ENCODE results near the gene TXNRD1. TPM values are rescaled to one million over a fixed set of nuclear protein-coding genes. Genes with fewer than 3 reads are reported as not detected.
"Not testable (repeated sequence)": the region's sequence is repeated elsewhere in the genome, so short reads cannot be mapped to it uniquely, and the experiment has no call there.

Gene TXNRD1
- total RNA-seq, 2 experiments from 2014 or later: 89.0 to 89.5 TPM

- ATAC-seq (ENCODE audit: low read depth) (no peak), DNase-seq (no peak)
- H3K36me3 Mint-ChIP-seq: peaks cover 2% of the 10 kb centered on the region
- H3K9me3 Mint-ChIP-seq: no peaks in the 10 kb centered on the region
- peak overlapping the region; percentile 100 for H3K27ac Mint-ChIP-seq
- POLR2A ChIA-PET: interaction anchor here (0.6 to 5.2 kb wide), 7 partner anchors 10 to 173 kb away, joined by 3 to 57 read pairs (median 19); partner anchors contain the start of genes EID3, NFYB and TXNRD1
- peak overlapping the region; percentile 99 for H3K4me3 Mint-ChIP-seq
- H3K4me1 Mint-ChIP-seq: peaks cover 24% of the 10 kb centered on the region
- H3K27me3 Mint-ChIP-seq: peaks cover 6% of the 10 kb centered on the region
These were observed 70.3 kb downstream of the TXNRD1 start for GRCh38 chr12:104285740-104286515.

- ATAC-seq (ENCODE audit: low read depth): peak; percentile 91
- no peaks in the 10 kb centered on the region for H3K9me3 Mint-ChIP-seq
- H3K36me3 Mint-ChIP-seq: peaks cover 2% of the 10 kb centered on the region
- H3K4me3 Mint-ChIP-seq: peak overlapping the region; percentile 99
- H3K27me3 Mint-ChIP-seq: peaks cover 4% of the 10 kb centered on the region
- H3K27ac Mint-ChIP-seq: peak overlapping the region; percentile 100
- H3K4me1 Mint-ChIP-seq: peaks cover 20% of the 10 kb centered on the region
- peak; percentile 87 for DNase-seq
- POLR2A ChIA-PET: interaction anchor here (0.6 to 5.2 kb wide), 16 partner anchors 10 to 357 kb away, joined by 3 to 57 read pairs (median 5); partner anchors contain the start of genes EID3, HSP90B1, NFYB and TDG
These were observed 71.2 kb downstream of the TXNRD1 start for GRCh38 chr12:104286516-104287482.

- ATAC-seq (ENCODE audit: low read depth) (peak; percentile 65), DNase-seq (peak; percentile 88)
- Mint-ChIP-seq H3K4me3 (peak overlapping the region; percentile 99), H3K4me1 (peaks cover 30% of the 10 kb centered on the region), H3K9me3 (no peaks in the 10 kb centered on the region), H3K27ac (peak overlapping the region; percentile 100), H3K27me3 (no peaks in the 10 kb centered on the region), H3K36me3 (peaks cover 3% of the 10 kb centered on the region)
- POLR2A ChIA-PET: interaction anchor here (0.7 to 5.2 kb wide), 9 partner anchors 9 to 359 kb away, joined by 3 to 57 read pairs (median 11); partner anchors contain the start of genes EID3, HSP90B1, NFYB and TXNRD1
These were observed 73.2 kb downstream of the TXNRD1 start for GRCh38 chr12:104288635-104289274.

DNA sequence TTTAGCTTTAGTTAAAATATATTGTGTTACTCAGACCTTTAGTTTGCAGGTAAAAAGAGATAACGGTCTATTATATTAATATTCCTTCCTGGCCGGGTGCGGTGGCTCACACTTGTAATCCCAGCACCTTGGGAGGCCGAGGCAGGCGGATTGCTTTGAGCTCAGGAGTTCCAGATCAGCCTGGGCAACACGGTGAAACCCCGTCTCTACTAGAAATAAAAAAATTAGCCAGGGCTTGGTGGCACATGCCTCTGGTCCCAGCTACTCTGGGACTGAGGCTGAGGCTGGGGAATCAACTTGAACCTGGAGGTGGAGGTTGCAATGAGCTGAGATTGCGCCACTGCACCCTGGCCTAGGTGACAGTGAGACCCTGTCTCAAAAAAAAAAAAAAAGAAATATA, 74.7 kb downstream of the TXNRD1 start:
- no peak for ATAC-seq (ENCODE audit: low read depth)
- POLR2A ChIA-PET: interaction anchor here (5.2 kb wide), 1 partner anchor 12 kb away, joined by 57 read pairs; the partner anchor contains the start of gene EID3
- Mint-ChIP-seq H3K9me3 (no peaks in the 10 kb centered on the region), H3K27me3 (no peaks in the 10 kb centered on the region), H3K4me1 (peaks cover 36% of the 10 kb centered on the region), H3K4me3 (no peak overlapping the region), H3K36me3 (peaks cover 10% of the 10 kb centered on the region), H3K27ac (no peak overlapping the region)
- DNase-seq: no peak

GRCh38 chr12:104290855-104291254, 75.3 kb downstream of the TXNRD1 start:
- Mint-ChIP-seq H3K4me1 (peaks cover 37% of the 10 kb centered on the region), H3K4me3 (no peak overlapping the region), H3K9me3 (no peaks in the 10 kb centered on the region), H3K27ac (no peak overlapping the region), H3K36me3 (peaks cover 14% of the 10 kb centered on the region), H3K27me3 (no peaks in the 10 kb centered on the region)
- ATAC-seq (ENCODE audit: low read depth) (no peak), DNase-seq (no peak)
- POLR2A ChIA-PET: interaction anchor here (5.2 kb wide), 1 partner anchor 11 kb away, joined by 57 read pairs; the partner anchor contains the start of gene EID3

DNA sequence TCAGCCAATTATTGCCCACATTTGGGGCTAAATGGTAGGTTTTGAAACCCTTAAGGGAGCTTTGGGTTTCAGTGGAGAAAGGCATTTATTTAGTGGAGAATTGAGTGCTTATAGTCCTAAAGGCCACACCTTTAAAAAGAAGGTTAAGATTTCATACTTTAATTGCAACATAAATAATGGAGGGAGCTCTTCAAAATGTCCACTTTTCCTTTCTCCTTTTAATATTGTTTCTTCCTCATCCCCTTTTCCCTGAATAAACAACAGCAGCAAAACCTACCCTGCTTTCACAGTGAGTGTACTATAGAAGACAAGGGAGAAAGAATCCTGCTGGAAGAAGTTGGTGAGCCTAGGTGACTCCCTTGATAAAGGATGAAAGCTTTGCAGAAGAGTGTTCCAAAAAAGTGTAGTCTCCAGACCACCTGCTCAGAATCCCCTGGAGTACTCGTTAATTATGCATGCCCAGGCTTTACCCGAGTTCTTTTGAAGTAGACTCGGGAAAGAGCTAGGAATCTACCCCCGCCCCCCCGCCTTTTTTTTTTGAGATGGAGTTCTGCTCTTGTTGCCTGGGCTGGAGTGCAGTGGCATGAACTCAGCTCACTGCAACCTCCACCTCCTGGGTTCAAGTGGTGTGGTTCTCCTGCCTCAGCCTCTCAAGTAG, 76.4 kb downstream of the TXNRD1 start:
- ATAC-seq (ENCODE audit: low read depth) (no peak), DNase-seq (no peak)
- no peaks in the 10 kb centered on the region for H3K27me3 Mint-ChIP-seq
- H3K36me3 Mint-ChIP-seq: peaks cover 18% of the 10 kb centered on the region
- peaks cover 33% of the 10 kb centered on the region for H3K4me1 Mint-ChIP-seq
- POLR2A ChIA-PET: interaction anchor here (0.6 kb wide), 1 partner anchor 405 kb away, joined by 4 read pairs; no protein-coding TSS in a partner anchor
- no peaks in the 10 kb centered on the region for H3K9me3 Mint-ChIP-seq
- no peak overlapping the region for H3K27ac Mint-ChIP-seq
- no peak overlapping the region for H3K4me3 Mint-ChIP-seq

DNA sequence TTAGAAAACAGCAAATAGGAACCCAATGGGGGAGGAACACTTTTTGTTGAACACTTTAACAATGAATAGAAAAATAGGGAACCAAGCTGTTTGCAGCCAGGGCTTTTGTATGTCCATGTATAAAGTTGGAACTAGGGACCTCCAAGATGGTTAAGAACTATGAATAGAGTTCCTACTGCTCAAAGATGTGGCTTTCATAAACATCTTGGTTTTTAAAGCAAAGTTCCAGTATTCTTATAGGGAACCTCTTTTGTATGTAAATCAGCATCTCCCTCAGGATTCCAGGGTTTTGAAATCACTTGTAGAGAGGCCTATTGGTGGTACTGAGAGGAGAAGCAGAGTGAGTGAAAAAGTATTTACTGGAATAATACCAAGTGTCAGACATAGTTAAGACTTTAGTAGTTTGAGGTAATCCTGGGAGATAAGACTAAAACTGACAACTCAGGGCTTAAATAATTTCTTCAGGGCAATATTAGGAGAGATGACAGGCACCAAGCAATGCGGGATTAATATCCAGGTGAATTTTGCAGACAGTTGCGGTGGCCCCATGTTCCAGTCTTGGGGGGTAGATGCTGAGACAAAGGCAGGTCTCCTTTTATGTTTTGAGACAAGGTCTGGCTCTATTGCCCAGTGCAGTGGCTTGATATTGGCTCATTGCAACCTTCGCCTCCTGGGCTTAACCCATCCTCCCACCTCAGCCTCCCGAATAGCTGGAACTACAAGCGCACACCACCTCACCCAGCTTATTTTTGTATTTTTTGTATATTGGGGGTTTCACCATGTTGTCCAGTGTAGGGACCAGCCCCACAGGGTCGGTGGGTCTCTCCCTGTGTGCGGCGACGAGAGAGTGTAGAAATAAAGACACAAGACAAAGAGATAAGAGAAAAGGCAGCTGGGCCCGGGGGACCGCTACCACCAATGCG, 77.6 kb downstream of the TXNRD1 start:
- Mint-ChIP-seq H3K4me3 (no peak overlapping the region), H3K27ac (no peak overlapping the region), H3K36me3 (peaks cover 23% of the 10 kb centered on the region), H3K9me3 (no peaks in the 10 kb centered on the region), H3K27me3 (no peaks in the 10 kb centered on the region), H3K4me1 (peaks cover 37% of the 10 kb centered on the region)
- DNase-seq (no peak), ATAC-seq (ENCODE audit: low read depth) (no peak)
- POLR2A ChIA-PET: interaction anchor here (0.6 kb wide), 1 partner anchor 406 kb away, joined by 4 read pairs; no protein-coding TSS in a partner anchor

DNA sequence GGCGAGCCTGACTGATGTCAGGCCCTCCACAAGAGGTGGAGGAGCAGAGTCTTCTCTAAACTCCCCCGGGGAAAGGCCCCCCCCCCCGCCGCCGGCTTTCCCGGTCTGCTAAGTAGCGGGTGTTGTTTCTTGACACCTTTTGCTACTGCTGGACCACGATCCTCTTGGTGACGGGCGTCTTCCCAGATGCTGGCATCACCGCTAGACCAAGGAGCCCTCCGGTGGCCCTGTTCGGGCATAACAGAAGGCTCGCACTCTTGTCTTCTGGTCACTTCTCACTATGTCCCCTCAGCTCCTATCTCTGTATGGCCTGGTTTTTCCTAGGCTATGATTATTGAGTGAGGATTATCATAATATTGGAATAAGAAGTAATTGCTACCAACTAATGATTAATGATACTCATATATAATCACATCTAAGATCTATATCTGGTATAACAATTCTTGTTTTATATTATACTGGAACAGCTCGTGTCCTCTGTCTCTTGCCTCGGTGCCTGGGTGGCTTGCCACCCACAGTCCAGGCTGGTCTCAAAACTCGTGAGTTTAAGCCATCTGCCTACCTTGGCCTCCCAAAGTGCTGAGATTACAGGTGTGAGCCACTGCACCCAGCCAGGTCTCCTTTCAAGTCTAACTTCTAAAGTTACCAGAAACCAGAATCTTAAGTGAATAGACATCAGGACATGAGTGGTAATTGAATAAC, 78.7 kb downstream of the TXNRD1 start:
- H3K27me3 Mint-ChIP-seq; POLR2A ChIA-PET; H3K9me3 Mint-ChIP-seq; H3K27ac Mint-ChIP-seq; DNase-seq; ATAC-seq (ENCODE audit: low read depth); H3K4me3 Mint-ChIP-seq: not testable (repeated sequence)
- Mint-ChIP-seq H3K4me1 (peaks cover 31% of the 10 kb centered on the region), H3K36me3 (peaks cover 26% of the 10 kb centered on the region)

DNA sequence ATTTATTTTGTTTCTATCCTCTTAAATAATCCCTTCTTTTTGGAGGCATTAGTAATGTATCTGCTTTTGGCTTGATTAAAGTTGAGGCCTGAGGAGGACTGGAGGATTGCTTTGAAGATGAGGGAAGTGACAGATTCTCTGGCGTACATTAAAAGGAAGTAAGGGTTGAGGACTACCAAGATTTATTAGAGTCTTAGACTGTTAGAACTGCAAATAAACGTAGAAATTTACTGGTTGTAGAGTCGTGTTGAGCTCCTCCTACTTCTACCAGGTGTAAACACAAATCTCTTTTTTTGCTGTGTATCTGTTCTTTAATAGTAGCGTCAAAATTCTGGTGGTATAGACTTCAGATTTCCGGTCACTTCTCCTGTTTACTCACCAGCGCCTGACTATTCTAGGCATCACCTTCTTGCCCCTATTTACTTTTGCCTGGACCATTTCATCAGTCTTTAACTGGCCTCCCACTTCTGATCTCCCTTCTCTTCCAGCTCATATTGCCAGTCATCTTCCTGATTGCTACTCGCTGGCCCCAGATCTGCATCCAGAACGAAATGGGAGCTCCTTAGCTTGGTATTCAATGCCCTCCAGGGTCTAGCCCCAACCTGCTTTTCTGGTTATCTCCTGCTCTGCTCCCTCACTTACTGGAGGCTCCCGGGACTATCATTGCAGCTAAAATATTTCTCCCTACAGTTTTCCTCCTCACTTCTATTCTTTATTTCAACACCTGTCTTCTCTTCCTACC, 79.5 kb downstream of the TXNRD1 start:
- no peaks in the 10 kb centered on the region for H3K9me3 Mint-ChIP-seq
- H3K4me1 Mint-ChIP-seq: peaks cover 34% of the 10 kb centered on the region
- DNase-seq (no peak), ATAC-seq (ENCODE audit: low read depth) (no peak)
- H3K36me3 Mint-ChIP-seq: peaks cover 32% of the 10 kb centered on the region
- no peaks in the 10 kb centered on the region for H3K27me3 Mint-ChIP-seq
- H3K27ac Mint-ChIP-seq: peak overlapping the region; percentile 42
- POLR2A ChIA-PET: no interaction called here
- H3K4me3 Mint-ChIP-seq: no peak overlapping the region

DNA sequence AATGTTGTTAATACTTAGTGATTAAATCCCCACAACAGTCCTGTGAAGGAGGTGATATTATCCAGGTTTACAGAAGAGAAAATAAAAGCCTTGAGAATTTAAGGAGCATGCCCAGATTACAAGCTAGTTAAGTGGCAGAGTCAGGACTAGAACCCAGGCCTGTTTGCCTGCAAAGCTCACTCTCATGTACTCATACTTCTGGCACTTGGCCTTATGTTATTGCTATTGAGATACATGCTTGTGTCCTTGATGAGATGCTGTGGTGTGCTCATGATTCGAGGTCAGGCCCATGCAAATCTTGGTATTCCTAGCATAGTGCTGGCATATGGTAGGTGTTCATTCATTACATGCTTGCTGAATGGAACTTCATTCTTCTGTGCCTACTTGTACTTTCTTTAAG, 80.4 kb downstream of the TXNRD1 start:
- POLR2A ChIA-PET: no interaction called here
- DNase-seq: no peak
- H3K4me3 Mint-ChIP-seq: no peak overlapping the region
- peaks cover 30% of the 10 kb centered on the region for H3K36me3 Mint-ChIP-seq
- H3K9me3 Mint-ChIP-seq: no peaks in the 10 kb centered on the region
- ATAC-seq (ENCODE audit: low read depth): no peak
- H3K27me3 Mint-ChIP-seq: no peaks in the 10 kb centered on the region
- H3K4me1 Mint-ChIP-seq: peaks cover 33% of the 10 kb centered on the region
- no peak overlapping the region for H3K27ac Mint-ChIP-seq

- peaks cover 35% of the 10 kb centered on the region for H3K4me1 Mint-ChIP-seq
- no peak overlapping the region for H3K27ac Mint-ChIP-seq
- H3K9me3 Mint-ChIP-seq: no peaks in the 10 kb centered on the region
- POLR2A ChIA-PET: interaction anchor here (0.7 to 1.3 kb wide), 2 partner anchors 9 to 367 kb away, joined by 4 to 5 read pairs; partner anchors contain the start of gene HSP90B1
- H3K4me3 Mint-ChIP-seq: no peak overlapping the region
- H3K27me3 Mint-ChIP-seq: no peaks in the 10 kb centered on the region
- DNase-seq: no peak
- ATAC-seq (ENCODE audit: low read depth): no peak
- H3K36me3 Mint-ChIP-seq: peaks cover 30% of the 10 kb centered on the region
These were observed 81.1 kb downstream of the TXNRD1 start for GRCh38 chr12:104296718-104297117.
